Caki2 (cell line): Measurements from ENCODE around the gene ZNRF3. TPM values are rescaled to one million over a fixed set of nuclear protein-coding genes. Genes with fewer than 3 reads are reported as not detected.
A peak's percentile ranks its signal among the peaks of the same experiment; 100 is the strongest.

Source experiments
- DNase-seq: peaks from one replicate; pipeline ENCODE4 v3.0.0-alpha.2; 2015; ENCODE audit warnings: low read depth
- in situ Hi-C: cut with HindIII; loops from 2 replicates; pipeline ENCODE4 v1.10.0; 2016; ENCODE audit warnings: low sequenced_read_pairs, low pct_unique_long_range_greater_than_20kb, mixed read lengths
- total RNA-seq: library from RNA; depleted of rRNA; stranded (reverse); fragments of >200 nt; shearing (Covaris generic); gene quantifications from 2 replicates; pipeline ENCODE4 v1.2.3, GENCODE V29; 2014; ENCODE audit warnings: low replicate concordance

The ZNRF3 gene
- total RNA-seq, 1 experiment from 2014 or later: 11.1 TPM

GRCh38 chr22:28921585-28921879 lies 38.2 kb downstream of the ZNRF3 start:
- no peak for DNase-seq
- in situ Hi-C loops: no loop called here

- no peak for DNase-seq
- in situ Hi-C loops: no loop called here
Measured at GRCh38 chr22:28922540-28923244, 39.3 kb downstream of the ZNRF3 start.

- in situ Hi-C loops: no loop called here
- no peak for DNase-seq
Measured at GRCh38 chr22:28923826-28924732, 40.7 kb downstream of the ZNRF3 start.

GRCh38 chr22:28925916-28926315 lies 42.5 kb downstream of the ZNRF3 start:
- no peak for DNase-seq
- in situ Hi-C loops: no loop called here

GRCh38 chr22:28927630-28928029 lies 44.3 kb downstream of the ZNRF3 start:
- in situ Hi-C loops: no loop called here

GRCh38 chr22:28929197-28929596 lies 45.8 kb downstream of the ZNRF3 start:
- in situ Hi-C loops: no loop called here
- no peak for DNase-seq

More at GRCh38 chr22:28927630-28928029, 44.3 kb downstream of the ZNRF3 start:
- DNase-seq: no peak

GRCh38 chr22:28930357-28931007 lies 47.1 kb downstream of the ZNRF3 start:
- peak; percentile 96 for DNase-seq
- in situ Hi-C loops: no loop called here

- in situ Hi-C loops: no loop called here
- DNase-seq: peak; percentile 52
Measured at GRCh38 chr22:28931844-28932567, 48.6 kb downstream of the ZNRF3 start.

- in situ Hi-C loops: no loop called here
Measured at GRCh38 chr22:28933321-28933720, 49.9 kb downstream of the ZNRF3 start.

GRCh38 chr22:28934026-28934425 lies 50.7 kb downstream of the ZNRF3 start:
- in situ Hi-C loops: no loop called here
- no peak for DNase-seq

More at GRCh38 chr22:28933321-28933720, 49.9 kb downstream of the ZNRF3 start:
- peak; percentile 41 for DNase-seq

GRCh38 chr22:28935140-28935539 lies 51.8 kb downstream of the ZNRF3 start:
- DNase-seq: no peak
- in situ Hi-C loops: no loop called here

- in situ Hi-C loops: no loop called here
- no peak for DNase-seq
Measured at GRCh38 chr22:28935713-28936112, 52.3 kb downstream of the ZNRF3 start.

- in situ Hi-C loops: no loop called here
- DNase-seq: no peak
Measured at GRCh38 chr22:28936200-28936599, 52.8 kb downstream of the ZNRF3 start.

- in situ Hi-C loops: no loop called here
- DNase-seq: no peak
Measured at GRCh38 chr22:28937206-28938025, 54.0 kb downstream of the ZNRF3 start.

- no peak for DNase-seq
- in situ Hi-C loops: no loop called here
Measured at GRCh38 chr22:28938286-28938833, 55.0 kb downstream of the ZNRF3 start.

GRCh38 chr22:28939394-28939793 lies 56.0 kb downstream of the ZNRF3 start:
- DNase-seq: no peak
- in situ Hi-C loops: no loop called here

GRCh38 chr22:28939932-28940331 lies 56.6 kb downstream of the ZNRF3 start:
- DNase-seq: no peak
- in situ Hi-C loops: no loop called here
